K562 (cell line): Measurements from ENCODE around the gene LCMT2. TPM values are rescaled to one million over a fixed set of nuclear protein-coding genes. Genes with fewer than 3 reads are reported as not detected.

Experiments
- AFF1 ChIP-seq, 2 experiments: fragments of 450-650 bp; IDR thresholded peaks; 2 replicates each; pipeline ENCODE4 v1.6.1; 2018; ENCODE audit warnings: mild to moderate bottlenecking in 2 of 2, low read depth in 1 of 2; ENCODE audit not compliant: partially characterized antibody in 2 of 2
- ATF2 ChIP-seq: sonication (generic); formaldehyde crosslinking; IDR thresholded peaks from 2 replicates; pipeline ENCODE4 v1.8.1; 2022; ENCODE audit warnings: missing genetic modification reagents
- BCL6 ChIP-seq: fragments of 250-450 bp; sonication (Bioruptor Pico); IDR thresholded peaks from 2 replicates; pipeline ENCODE4 v1.4.0; 2020
- CBFB ChIP-seq: sonication (generic); formaldehyde crosslinking; IDR thresholded peaks from 2 replicates; pipeline ENCODE4 v1.4.0; 2020; ENCODE audit warnings: mild to moderate bottlenecking, missing genetic modification reagents
- CEBPZ ChIP-seq: fragments of 150-350 bp; IDR thresholded peaks from 2 replicates; pipeline ENCODE4 v1.6.1; 2014; ENCODE audit warnings: low read depth, mild to moderate bottlenecking, low read length, borderline replicate concordance
- JUNB ChIP-seq: fragments of 450-650 bp; formaldehyde crosslinking; conservative IDR thresholded peaks from 2 replicates; pipeline ENCODE4 v1.4.0; 2020; ENCODE audit warnings: mild to moderate bottlenecking
- MTA3 ChIP-seq: fragments of 450-650 bp; formaldehyde crosslinking; IDR thresholded peaks from 2 replicates; pipeline ENCODE4 v1.6.1; 2017; ENCODE audit warnings: mild to moderate bottlenecking, borderline replicate concordance
- SRSF3 ChIP-seq: fragments of 200-400 bp; formaldehyde crosslinking; IDR thresholded peaks from 2 replicates; pipeline ENCODE4 v1.6.1; 2016; ENCODE audit warnings: mild to moderate bottlenecking, low read length, moderate library complexity; ENCODE audit not compliant: insufficient read depth
- ZFPM2 ChIP-seq: fragments of 250-450 bp; sonication (Bioruptor Pico); IDR thresholded peaks from 2 replicates; pipeline ENCODE4 v1.5.1; 2022; ENCODE audit warnings: mild to moderate bottlenecking
- ZNF311 ChIP-seq: fragments of 250-450 bp; sonication (Bioruptor Pico); IDR thresholded peaks from 2 replicates; pipeline ENCODE4 v1.4.0; 2020; ENCODE audit warnings: mild to moderate bottlenecking, moderate library complexity
- ZNF449 ChIP-seq: fragments of 250-450 bp; sonication (Bioruptor Pico); IDR thresholded peaks from 2 replicates; pipeline ENCODE4 v1.8.0; 2022; ENCODE audit warnings: moderate library complexity, mild to moderate bottlenecking, inconsistent platforms
- ZNF785 ChIP-seq: fragments of 250-450 bp; sonication (Bioruptor Pico); IDR thresholded peaks from 2 replicates; pipeline ENCODE4 v1.4.0; 2020; ENCODE audit warnings: mild to moderate bottlenecking
- polyA plus RNA-seq, 8 experiments: library from polyadenylated mRNA; depleted of rRNA in 4 of 8; stranded (reverse) in 5 of 8; unstranded in 3 of 8; fragments of >200 nt; fragmentation: Nextera tagmentation in 2 of 8; fragmentation: Illumina TruSeq in 1 of 8; extraction: Ambion mirVana in 2 of 8; extraction: Trizol in 1 of 8; gene quantifications; 2 replicates each; pipeline versions ENCODE4 v1.2.1 to v1.2.3, GENCODE V29; 2011 to 2014; ENCODE audit warnings: inconsistent platforms in 1 of 8, missing spikeins in 1 of 8
- total RNA-seq, 7 experiments: library from RNA; depleted of rRNA in 6 of 7; stranded (reverse); fragments of >200 nt in 6 of 7; fragmentation: Illumina TruSeq in 2 of 7; extraction: Trizol in 2 of 7; gene quantifications; 2 replicates each; pipeline versions ENCODE4 v1.2.1 to v1.2.3, GENCODE V29; 2011 to 2021; ENCODE audit warnings: low replicate concordance in 1 of 7

LCMT2 gene
- total and polyA plus RNA-seq, 9 of the 15 experiments (the other 6 are each of a cell fraction or from before 2014, with no cell fraction given) = 2.5 to 22.3 (median 15.2) TPM

GRCh38 chr15:43370975-43371974, 40.9 kb upstream of the LCMT2 start, which contains the start of the genes TUBGCP4 and ZSCAN29 (continued):
- TF ChIP-seq CEBPZ = no peak
- TF ChIP-seq ZNF785 (CRISPR knock-in tag) = no peak
- TF ChIP-seq ZNF449 (CRISPR knock-in tag) = no peak
- no peak for TF ChIP-seq JUNB (CRISPR knock-in tag)
- TF ChIP-seq AFF1 (IDR thresholded peaks at IDR 0.05; ENCODE audit: low read depth in 1 of 2, partially characterized antibody in 2 of 2) = peak in 1 of 2 experiments; percentile 44
- TF ChIP-seq CBFB (CRISPR knock-in tag) = no peak
- no peak for TF ChIP-seq ZNF311 (CRISPR knock-in tag)
- no peak for TF ChIP-seq SRSF3
- no peak for TF ChIP-seq BCL6 (CRISPR knock-in tag)
- no peak; the same call in 1 of the 2 replicates for TF ChIP-seq ATF2 (CRISPR knock-in tag)
- no peak for TF ChIP-seq ZFPM2
- TF ChIP-seq MTA3 = peak; percentile 61; the same call in 1 of the 2 replicates
